Measurements from ENCODE around the gene MLLT10. TPM values are rescaled to one million over a fixed set of nuclear protein-coding genes. Genes with fewer than 3 reads are reported as not detected.

The MLLT10 gene
- total RNA-seq = 10 to 100 TPM; 39.9 to 43.2 TPM
- 10 to 100 TPM; 48.3 to 55.2 (median 50.8) TPM for polyA plus RNA-seq (ENCODE audit: insufficient read length in 6 of 6)
- long read RNA-seq, donor 1, partial matches to known transcripts = 62 of 64 reads
- long read RNA-seq, donor 1, other reads (novel, unspliced or antisense) = 0 of 64 reads
- long read RNA-seq, donor 2, partial matches to known transcripts = 163 of 163 reads
- long read RNA-seq, donor 2, other reads (novel, unspliced or antisense) = 0 of 163 reads
- long read RNA-seq, donor 3 = 0 reads
- long read RNA-seq, donor 4, partial matches to known transcripts = 1 of 2 reads
- long read RNA-seq, donor 4, other reads (novel, unspliced or antisense) = 0 of 2 reads
- long read RNA-seq, donor 5, full-length matches to known transcripts = 1 of 1 reads
- long read RNA-seq, donor 5, partial matches to known transcripts = 0 of 1 reads
- long read RNA-seq, donor 5, other reads (novel, unspliced or antisense) = 0 of 1 reads
- long read RNA-seq, donor 6, partial matches to known transcripts = 0 of 1 reads
- long read RNA-seq, donor 6, other reads (novel, unspliced or antisense) = 0 of 1 reads
- long read RNA-seq, donor 7, full-length matches to known transcripts = 1 of 1 reads
- long read RNA-seq, donor 7, partial matches to known transcripts = 0 of 1 reads
- long read RNA-seq, donor 7, other reads (novel, unspliced or antisense) = 0 of 1 reads
- long read RNA-seq, donor 8, partial matches to known transcripts = 103 of 104 reads
- long read RNA-seq, donor 8, other reads (novel, unspliced or antisense) = 0 of 104 reads
- long read RNA-seq, donor 9 = 0 reads
- long read RNA-seq, donor 10 = 0 reads
- long read RNA-seq, donor 11, partial matches to known transcripts = 0 of 1 reads
- long read RNA-seq, donor 11, other reads (novel, unspliced or antisense) = 0 of 1 reads
- long read RNA-seq, donor 12 = 0 reads

DNA sequence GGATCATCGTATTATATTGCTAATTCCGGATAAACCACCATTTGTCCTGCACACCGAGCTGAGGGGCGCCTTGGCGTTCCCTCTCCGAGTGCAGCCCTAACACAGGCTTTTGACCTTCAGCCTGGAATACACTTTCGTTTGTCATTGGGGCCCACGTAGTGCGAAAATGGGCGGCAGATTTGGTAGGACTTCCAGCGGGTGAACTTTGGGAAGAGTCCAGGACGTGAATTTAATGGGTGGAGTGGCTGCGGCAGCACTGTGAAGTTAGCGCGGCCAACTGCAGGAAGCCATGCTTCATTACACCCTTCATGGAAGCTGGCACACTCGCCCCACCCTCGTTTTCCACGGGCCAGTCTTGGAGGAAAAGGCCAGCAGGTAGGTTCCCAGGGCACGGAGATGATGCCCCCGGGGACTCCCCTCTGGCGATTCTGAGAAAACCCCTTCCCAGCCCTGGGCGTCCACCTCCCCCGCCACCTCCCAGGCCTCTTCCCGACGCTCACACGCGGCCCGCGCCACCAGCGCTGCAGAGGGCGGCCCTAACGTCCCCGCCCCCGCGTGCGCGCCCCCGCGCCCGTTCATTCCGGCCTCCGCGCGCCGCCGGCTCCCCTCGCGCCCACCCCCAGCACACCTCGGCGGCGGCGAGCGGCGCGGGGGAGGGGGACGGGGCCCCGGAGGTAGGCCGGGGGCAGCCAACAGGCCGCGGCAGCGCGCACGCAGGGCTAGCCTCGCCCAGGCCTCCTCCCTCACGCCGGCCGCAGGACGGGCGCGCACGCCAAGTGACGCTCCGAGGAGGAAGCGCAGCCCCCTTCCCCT, at the start of gene MLLT10:
Gene MLLT10 (plus strand): TSS at position 766 of the 813 bp plus-strand sequence. CDS start 413 bp downstream, outside the sequence.
- Histone ChIP-seq H3K4me1 (peaks cover 5 to 34% of the 10 kb centered on the region in 2 donors), H3K9me3 (no peaks in the 10 kb centered on the region), H3K36me3 (peaks cover 0 to 22% of the 10 kb centered on the region in 2 donors), H3K27ac (peak within 1 kb of the TSS; percentile 95 to 96), H3K27me3 (no peaks in the 10 kb centered on the region), H3K4me3 (peak within 1 kb of the TSS; percentile 56 to 84)
- peak; percentile 96 for ATAC-seq
- intact Hi-C loops (cut with DNase I) = no loop called here
- TF ChIP-seq, protein P1, sequence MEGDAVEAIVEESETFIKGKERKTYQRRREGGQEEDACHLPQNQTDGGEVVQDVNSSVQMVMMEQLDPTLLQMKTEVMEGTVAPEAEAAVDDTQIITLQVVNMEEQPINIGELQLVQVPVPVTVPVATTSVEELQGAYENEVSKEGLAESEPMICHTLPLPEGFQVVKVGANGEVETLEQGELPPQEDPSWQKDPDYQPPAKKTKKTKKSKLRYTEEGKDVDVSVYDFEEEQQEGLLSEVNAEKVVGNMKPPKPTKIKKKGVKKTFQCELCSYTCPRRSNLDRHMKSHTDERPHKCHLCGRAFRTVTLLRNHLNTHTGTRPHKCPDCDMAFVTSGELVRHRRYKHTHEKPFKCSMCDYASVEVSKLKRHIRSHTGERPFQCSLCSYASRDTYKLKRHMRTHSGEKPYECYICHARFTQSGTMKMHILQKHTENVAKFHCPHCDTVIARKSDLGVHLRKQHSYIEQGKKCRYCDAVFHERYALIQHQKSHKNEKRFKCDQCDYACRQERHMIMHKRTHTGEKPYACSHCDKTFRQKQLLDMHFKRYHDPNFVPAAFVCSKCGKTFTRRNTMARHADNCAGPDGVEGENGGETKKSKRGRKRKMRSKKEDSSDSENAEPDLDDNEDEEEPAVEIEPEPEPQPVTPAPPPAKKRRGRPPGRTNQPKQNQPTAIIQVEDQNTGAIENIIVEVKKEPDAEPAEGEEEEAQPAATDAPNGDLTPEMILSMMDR (IDR thresholded peaks at IDR 0.05) = peak in 1 of 2 donors; percentile 31
- peak; percentile 96 to 99 (median 97) for DNase-seq

DNA sequence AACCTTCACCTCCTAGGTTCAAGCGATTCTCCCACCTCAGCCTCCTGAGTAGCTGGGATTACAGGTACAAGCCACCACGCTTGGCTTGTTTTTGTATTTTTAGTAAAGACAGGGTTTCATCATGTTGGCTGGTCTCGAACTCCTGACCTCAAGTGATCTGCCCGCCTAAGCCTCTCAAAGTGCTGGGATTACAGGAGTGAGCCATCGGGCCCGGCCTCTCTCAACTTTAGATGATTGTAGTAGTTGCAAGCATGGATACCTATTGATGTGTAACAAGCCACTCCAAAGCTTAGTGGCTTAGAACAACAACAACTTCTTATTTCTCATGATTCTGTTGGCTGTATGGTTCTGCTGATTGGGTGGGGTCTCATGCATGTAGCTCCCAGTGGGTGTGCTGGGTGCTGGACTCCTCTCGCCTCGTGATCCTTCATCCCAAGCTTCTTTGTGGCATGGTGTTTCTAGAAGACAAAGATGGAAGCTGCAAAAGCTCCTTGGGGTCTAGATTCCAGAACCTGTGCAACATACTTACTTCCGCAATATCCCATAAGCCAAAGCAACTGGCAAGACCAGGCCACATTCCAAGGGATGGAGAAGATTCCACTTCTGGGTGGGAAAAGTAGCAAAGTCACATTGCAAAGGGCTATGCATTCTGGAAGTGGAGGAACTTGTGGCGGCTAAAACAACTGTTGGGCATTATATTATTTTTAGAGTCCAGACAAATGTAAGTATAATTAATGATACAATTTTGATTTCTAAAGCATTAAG, 46.4 kb upstream of the MLLT10 start:
- H3K4me1 ChIP-seq = no peaks in the 10 kb centered on the region
- no peaks in the 10 kb centered on the region for H3K36me3 ChIP-seq
- H3K27ac ChIP-seq = no peak overlapping the region
- no peak for DNase-seq
- H3K4me3 ChIP-seq = no peak overlapping the region
- ATAC-seq = no peak
- H3K27me3 ChIP-seq = no peaks in the 10 kb centered on the region
- H3K9me3 ChIP-seq = no peaks in the 10 kb centered on the region
- TF ChIP-seq, protein P1 (IDR thresholded peaks at IDR 0.05) = no peak
- intact Hi-C loops (cut with DNase I) = no loop called here

DNA sequence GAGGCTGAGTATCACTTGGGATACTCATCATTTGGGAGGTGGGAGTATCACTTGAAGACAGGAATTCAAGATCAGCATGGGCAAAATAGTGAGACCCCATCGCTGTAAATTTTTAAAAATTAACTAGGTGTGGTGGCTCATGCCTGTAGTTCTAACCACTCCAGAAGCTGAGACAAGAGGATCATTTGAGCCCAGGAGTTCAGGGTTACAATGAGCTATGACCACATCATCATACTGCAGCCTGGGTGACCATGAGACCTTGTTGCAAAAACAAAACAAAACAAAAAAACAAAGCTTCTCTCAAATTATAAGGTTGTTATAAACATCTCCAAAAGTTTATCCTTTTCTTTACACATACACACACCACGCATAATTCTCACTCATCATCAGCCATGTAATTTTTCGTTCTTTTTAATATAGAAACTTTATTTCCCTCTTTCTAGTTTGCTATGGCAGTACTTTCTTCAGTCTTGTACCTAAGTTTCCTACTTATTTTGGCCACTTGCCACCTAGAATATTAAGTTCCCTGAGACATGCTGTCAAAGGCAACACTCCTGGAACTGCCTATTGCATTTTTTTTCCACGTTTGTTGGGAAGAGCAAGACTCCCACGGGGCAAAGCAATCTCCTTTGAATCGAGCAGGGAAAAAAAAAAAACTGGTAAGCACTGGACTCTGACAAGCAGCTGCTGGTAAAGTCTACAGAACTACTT, 45.6 kb upstream of the MLLT10 start:
- TF ChIP-seq, protein P1 (IDR thresholded peaks at IDR 0.05) = no peak
- Histone ChIP-seq H3K4me1 (no peaks in the 10 kb centered on the region), H3K9me3 (no peaks in the 10 kb centered on the region), H3K36me3 (no peaks in the 10 kb centered on the region), H3K27me3 (peaks cover 0 to 2% of the 10 kb centered on the region in 2 donors), H3K4me3 (no peak overlapping the region), H3K27ac (no peak overlapping the region)
- intact Hi-C loops (cut with DNase I) = no loop called here
- ATAC-seq (no peak), DNase-seq (no peak)

DNA sequence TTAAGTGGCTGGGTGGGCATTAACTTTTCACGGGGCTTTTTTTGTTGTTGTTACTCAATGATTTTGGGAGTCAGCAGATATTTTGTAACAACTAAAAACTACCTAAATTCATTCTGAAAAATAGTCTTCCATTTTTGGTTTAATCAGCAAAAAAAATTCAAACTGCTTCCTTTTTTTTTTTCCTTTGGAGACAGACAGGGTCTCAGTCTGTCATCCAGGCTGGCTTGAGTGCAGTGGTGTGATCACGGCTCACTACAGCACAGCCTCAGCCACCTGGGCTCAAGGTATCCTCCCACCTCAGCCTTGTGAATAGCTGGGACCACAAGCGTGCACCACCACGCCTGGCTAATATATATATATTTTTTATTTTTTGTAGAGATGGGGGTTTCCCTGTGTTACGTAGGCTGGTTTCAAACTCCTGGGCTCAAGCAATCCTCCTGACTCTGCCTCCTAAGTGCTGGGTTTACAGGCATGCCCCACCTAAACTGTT, 45.0 kb upstream of the MLLT10 start:
- no peaks in the 10 kb centered on the region for H3K36me3 ChIP-seq
- TF ChIP-seq, protein P1 (IDR thresholded peaks at IDR 0.05) = no peak
- no peaks in the 10 kb centered on the region for H3K9me3 ChIP-seq
- DNase-seq (no peak), ATAC-seq (no peak)
- H3K27me3 ChIP-seq = peaks cover 0 to 8% of the 10 kb centered on the region in 2 donors
- H3K4me1 ChIP-seq = peaks cover 0 to 4% of the 10 kb centered on the region in 2 donors
- H3K27ac ChIP-seq = no peak overlapping the region
- H3K4me3 ChIP-seq = no peak overlapping the region
- intact Hi-C loops (cut with DNase I) = no loop called here
